Activated T-cell treated with anti-CD3 and anti-CD28 coated beads, Interleukin-2, amount 50 U/mL, for 4 hours (primary cell): Measurements from ENCODE around the gene RTTN. TPM values are rescaled to one million over a fixed set of nuclear protein-coding genes. Genes with fewer than 3 reads are reported as not detected.
"Not testable (repeated sequence)": the region's sequence is repeated elsewhere in the genome, so short reads cannot be mapped to it uniquely, and the experiment has no call there.

Experiments
- ATAC-seq, 2 donors: fragments of 200-7000 bp; cut with Tn5 transposase; one replicate each; pipeline ENCODE4 v1.10.0; 2021
- DNase-seq: peaks from one replicate; pipeline ENCODE4 v3.0.0-alpha.2; 2020
- H3K27me3 Mint-ChIP-seq: one replicate; pipeline ENCODE4 v1.8.0; 2021; ENCODE audit warnings: low read depth, mixed read lengths
- H3K36me3 Mint-ChIP-seq: one replicate; pipeline ENCODE4 v1.8.0; 2022; ENCODE audit warnings: mixed read lengths; ENCODE audit not compliant: insufficient read depth
- H3K4me1 Mint-ChIP-seq: one replicate; pipeline ENCODE4 v1.8.0; 2021; ENCODE audit warnings: low read depth, mixed read lengths
- H3K4me3 Mint-ChIP-seq: one replicate; pipeline ENCODE4 v1.8.0; 2021; ENCODE audit warnings: mild to moderate bottlenecking, moderate library complexity, mixed read lengths
- H3K9me3 Mint-ChIP-seq: one replicate; pipeline ENCODE4 v1.8.0; 2021; ENCODE audit warnings: mixed read lengths
- total RNA-seq, 3 donors: library from RNA; stranded (reverse); gene quantifications; one replicate each; pipeline ENCODE4 v1.2.1, GENCODE V29; 2021

The RTTN gene
- total RNA-seq, 3 donors from 2014 or later = 15.1 to 15.6 (median 15.2) TPM

DNA sequence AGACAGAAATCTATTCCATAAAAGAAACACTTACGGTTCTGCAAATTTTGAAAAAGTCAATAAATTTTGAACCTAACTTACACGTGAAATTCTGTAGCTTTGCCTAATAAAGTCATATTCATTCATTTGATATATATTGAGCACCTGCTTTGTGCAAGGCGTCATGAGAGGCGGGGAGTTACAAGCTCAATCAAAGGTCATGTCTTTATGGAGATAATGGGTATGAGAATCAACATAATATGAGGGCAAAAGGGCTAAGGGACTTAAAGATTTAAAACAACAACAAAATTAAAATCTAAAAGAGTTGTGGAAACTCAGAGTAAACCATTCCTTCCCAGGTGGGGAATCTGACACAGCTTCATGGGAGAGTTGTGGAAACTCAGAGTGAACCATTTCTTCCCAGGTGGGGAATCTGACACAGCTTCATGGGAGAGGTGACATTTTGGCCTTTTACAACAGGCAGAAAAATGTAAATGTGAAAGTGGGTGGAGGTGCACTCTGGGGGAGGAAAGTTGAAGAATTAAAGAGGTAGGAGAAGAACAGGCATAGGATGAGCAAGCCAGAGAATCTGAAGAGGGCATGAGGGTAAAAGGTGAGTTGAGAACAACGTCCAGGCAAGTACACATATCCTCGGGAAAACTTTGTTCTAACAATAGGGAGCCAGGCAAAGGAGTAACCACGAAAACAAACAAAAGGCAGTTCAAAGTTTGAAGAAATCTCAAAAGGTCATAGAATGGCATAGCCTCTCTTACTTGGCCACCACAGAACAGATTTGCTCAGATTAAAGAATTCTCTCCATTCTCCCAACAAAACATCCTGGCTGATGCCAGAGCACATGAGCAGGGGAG is 208.3 kb downstream of the RTTN start:
- Mint-ChIP-seq H3K4me1 (peaks cover 8% of the 10 kb centered on the region), H3K27me3 (no peaks in the 10 kb centered on the region), H3K9me3 (peaks cover 7% of the 10 kb centered on the region), H3K36me3 (peaks cover 36% of the 10 kb centered on the region), H3K4me3 (no peak overlapping the region)
- ATAC-seq (no peak), DNase-seq (no peak)

DNA sequence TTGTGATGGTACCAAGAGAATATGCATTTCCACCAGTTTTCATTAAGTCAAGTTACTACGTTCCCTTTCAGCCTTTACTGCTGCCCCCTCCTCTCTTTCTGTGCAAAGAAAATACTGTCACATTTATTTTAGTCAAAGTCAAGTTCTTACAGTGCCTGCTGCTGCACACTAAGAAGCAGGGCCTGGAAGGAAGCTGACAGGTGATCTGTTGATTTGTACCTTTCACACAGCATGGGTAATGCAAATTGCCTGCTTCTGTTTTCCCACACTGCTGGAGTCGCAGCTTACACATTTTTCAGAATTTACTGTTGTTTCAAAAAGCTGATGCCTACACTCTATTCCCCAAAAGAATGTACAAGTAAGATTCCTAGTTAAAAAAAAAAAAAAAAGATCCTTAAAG is 209.1 kb downstream of the RTTN start:
- Mint-ChIP-seq H3K9me3 (peaks cover 9% of the 10 kb centered on the region), H3K27me3 (no peaks in the 10 kb centered on the region), H3K36me3 (peaks cover 36% of the 10 kb centered on the region), H3K4me3 (no peak overlapping the region), H3K4me1 (peaks cover 8% of the 10 kb centered on the region)
- DNase-seq (no peak), ATAC-seq (no peak)

DNA sequence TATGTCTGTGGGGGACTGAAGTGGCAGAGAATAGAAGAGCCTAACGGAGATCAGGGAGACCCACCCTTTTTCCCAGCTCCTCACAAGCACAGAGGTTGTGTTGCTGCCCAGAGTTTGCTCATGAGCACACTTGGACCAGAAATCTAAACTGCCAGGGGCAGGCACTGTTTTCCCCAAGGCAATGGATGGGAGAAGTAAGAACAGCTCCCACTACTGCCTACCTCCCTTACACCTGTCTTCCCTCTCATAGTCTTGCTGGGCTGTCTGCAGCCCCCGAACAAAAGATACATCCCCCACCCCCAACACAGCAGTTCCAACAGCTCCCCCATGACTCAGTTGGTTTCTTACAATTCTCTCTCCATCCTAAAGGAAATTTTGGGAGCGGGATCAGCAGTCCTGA is 209.7 kb downstream of the RTTN start:
- DNase-seq (no peak), ATAC-seq (no peak)
- Mint-ChIP-seq H3K36me3 (peaks cover 36% of the 10 kb centered on the region), H3K4me3 (no peak overlapping the region), H3K27me3 (no peaks in the 10 kb centered on the region), H3K9me3 (peaks cover 13% of the 10 kb centered on the region), H3K4me1 (peaks cover 8% of the 10 kb centered on the region)

DNA sequence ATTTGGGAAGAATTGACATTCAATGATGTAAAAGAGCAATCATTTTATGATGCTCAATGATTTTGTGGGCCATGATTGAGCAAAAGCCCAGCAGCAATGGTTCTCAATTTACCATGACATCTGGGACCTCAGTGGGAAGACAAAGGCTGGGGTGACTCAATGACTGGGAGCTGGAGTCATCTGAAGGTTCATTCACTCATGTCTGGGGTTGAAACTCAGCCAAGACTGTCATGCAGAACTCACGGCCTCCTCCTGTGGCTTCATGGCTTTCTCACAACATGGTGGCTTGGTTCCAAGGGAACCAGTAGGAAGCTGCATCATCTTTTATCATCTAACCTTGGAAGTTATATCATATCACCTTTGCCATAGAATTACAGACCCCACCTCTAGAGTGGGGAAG is 212.7 kb downstream of the RTTN start:
- no peaks in the 10 kb centered on the region for H3K27me3 Mint-ChIP-seq
- H3K4me3 Mint-ChIP-seq = no peak overlapping the region
- peaks cover 6% of the 10 kb centered on the region for H3K4me1 Mint-ChIP-seq
- H3K36me3 Mint-ChIP-seq = peaks cover 53% of the 10 kb centered on the region
- ATAC-seq (no peak), DNase-seq (no peak)
- H3K9me3 Mint-ChIP-seq = peaks cover 35% of the 10 kb centered on the region

DNA sequence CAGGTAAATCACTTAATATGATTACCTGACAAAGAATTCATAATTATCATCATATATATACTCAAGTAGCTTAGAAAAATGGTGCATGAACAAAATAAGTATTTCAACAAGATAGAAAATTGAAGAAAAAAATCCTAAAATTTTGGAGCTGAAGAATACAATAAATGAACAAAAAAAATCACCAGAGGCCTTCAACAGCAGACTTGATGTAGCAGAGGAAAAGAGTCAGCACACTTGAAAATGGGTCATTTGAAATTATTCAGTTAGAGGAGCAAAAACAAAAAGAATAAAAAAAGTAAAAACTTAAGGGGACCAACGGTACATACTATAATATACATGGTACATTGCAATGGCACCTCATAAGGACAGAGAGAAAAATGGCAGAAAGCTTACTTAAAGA is 217.6 kb downstream of the RTTN start:
- no peaks in the 10 kb centered on the region for H3K4me1 Mint-ChIP-seq
- H3K36me3 Mint-ChIP-seq = peaks cover 48% of the 10 kb centered on the region
- ATAC-seq = no peak
- no peak overlapping the region for H3K4me3 Mint-ChIP-seq
- no peak for DNase-seq
- H3K9me3 Mint-ChIP-seq = peaks cover 44% of the 10 kb centered on the region
- no peaks in the 10 kb centered on the region for H3K27me3 Mint-ChIP-seq

DNA sequence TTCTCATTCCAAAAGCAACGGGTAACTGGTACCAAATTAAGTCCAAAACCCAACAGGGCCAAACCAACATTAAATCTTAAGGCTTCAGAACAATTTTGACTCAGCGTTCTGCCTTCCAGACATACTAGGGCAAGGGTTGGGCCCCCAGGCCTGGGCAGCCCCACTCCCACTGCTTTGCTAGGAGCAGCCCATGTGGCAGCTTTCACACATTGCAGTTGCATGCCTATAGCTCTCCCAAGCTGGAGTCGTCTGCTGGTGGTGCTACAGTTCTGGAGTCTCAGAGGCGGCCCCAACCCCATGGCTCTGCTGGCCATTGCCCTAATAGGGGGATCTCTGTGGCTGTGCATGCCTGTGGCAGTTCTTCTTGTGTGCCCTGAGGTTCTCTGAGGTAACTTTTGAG is 220.2 kb downstream of the RTTN start:
- no peak overlapping the region for H3K4me3 Mint-ChIP-seq
- peaks cover 21% of the 10 kb centered on the region for H3K4me1 Mint-ChIP-seq
- H3K36me3 Mint-ChIP-seq = peaks cover 40% of the 10 kb centered on the region
- ATAC-seq (no peak), DNase-seq (no peak)
- no peaks in the 10 kb centered on the region for H3K27me3 Mint-ChIP-seq
- peaks cover 31% of the 10 kb centered on the region for H3K9me3 Mint-ChIP-seq

DNA sequence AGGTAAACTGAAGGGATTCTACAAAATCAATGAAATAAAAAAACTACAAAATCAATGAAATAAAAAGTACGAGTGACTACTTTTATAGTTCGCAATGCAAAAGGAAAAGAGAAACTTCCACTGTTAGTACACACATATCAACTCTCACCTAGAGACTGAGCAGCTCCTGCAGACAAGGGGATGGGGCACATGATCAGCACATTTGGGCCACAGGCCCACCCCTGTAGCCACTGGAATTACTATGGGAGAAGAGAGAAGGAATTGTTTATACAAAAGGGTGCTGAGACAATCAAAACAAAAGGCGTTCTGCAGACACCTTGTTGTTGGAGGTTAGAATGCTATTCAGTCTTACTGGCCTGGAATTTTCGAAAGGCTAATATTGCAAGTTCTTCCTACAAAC is 223.1 kb downstream of the RTTN start:
- H3K4me1 Mint-ChIP-seq = peaks cover 37% of the 10 kb centered on the region
- H3K9me3 Mint-ChIP-seq = peaks cover 8% of the 10 kb centered on the region
- no peak for DNase-seq
- ATAC-seq = no peak
- H3K27me3 Mint-ChIP-seq = no peaks in the 10 kb centered on the region
- H3K36me3 Mint-ChIP-seq = peaks cover 30% of the 10 kb centered on the region
- H3K4me3 Mint-ChIP-seq = no peak overlapping the region

DNA sequence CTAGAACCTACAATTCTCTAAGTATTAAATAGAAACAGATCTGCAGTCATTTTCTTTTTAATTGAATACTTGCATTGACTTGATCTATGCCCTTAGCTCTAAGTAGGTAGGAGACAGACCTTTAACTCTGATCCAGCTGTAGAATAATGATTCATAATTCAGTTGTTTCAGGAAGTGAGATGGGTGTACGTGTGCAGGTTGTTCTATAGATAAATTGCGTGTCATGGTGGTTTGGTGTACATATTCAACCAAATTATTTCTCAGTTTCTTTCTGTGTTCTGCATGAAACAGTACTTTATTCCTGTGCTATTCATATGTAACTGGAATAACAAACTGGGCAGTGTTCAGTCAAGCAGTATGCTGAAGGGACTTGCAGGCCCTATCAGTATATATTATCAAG is 223.5 kb downstream of the RTTN start:
- peak; percentile 70 to 77 for ATAC-seq
- Mint-ChIP-seq H3K9me3 (peaks cover 4% of the 10 kb centered on the region), H3K4me3 (no peak overlapping the region), H3K36me3 (peaks cover 28% of the 10 kb centered on the region), H3K27me3 (no peaks in the 10 kb centered on the region), H3K4me1 (peaks cover 37% of the 10 kb centered on the region)
- no peak for DNase-seq

DNA sequence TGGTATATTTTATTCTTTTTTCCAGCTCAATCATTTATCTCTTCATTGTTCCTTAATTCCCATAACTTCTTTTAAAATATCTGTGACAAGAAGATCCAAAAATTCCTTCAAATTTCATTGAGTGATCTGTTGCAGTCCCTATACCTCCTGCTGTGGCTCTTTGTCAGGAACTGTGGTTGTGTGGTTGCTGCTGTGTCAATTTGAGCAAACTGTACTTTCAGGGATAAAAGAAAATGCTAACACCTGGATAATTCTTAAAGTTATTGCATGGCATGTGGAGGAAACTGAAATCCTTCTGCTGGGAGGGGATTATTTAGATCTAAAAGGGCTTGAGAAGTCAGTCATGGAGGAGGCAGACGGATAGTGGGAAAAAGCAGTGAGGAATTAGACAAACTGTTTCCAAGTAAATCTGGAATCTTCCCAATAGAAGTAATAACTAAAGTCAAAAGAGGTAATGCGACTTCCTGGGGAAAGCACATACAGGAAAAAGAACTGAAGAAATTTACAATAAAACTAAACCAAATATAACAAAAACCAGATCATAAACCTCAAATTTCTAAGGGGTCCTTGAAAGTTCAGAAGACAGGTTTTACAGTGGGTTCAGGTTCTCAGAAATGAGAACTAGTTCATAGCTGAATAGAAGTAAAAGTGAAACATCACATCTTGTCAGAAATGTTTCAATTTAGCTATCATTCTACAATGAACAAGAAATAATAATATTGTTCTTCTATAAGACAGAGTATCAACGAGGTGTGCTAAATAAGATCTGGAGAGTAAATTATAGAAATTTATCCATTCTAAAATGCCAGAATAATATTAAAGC is 224.3 kb downstream of the RTTN start:
- Mint-ChIP-seq H3K9me3 (peaks cover 8% of the 10 kb centered on the region), H3K4me1 (peaks cover 37% of the 10 kb centered on the region), H3K4me3 (no peak overlapping the region), H3K27me3 (no peaks in the 10 kb centered on the region), H3K36me3 (peaks cover 26% of the 10 kb centered on the region)
- peak; percentile 9 to 20 for ATAC-seq
- DNase-seq = no peak

DNA sequence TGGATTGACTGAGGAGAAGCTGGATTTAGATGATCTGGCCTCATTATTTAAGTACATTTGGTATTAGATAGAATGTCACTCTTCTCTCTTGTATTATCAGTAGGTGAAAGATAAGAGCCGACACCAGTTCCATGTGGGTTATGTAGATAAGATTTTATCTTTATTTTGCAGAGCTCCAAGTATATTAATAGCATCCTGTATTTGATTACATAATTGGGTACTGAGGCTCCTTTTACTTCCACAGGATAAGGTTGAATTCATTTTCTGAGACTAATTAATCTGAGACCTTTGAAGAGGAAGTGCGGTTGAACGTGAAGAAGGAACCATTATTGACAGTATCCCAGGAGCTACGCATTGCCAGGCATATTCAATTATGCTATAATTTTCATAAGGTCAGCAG is 225.0 kb downstream of the RTTN start:
- ATAC-seq = no peak
- no peak for DNase-seq
- Mint-ChIP-seq H3K9me3 (peaks cover 14% of the 10 kb centered on the region), H3K4me1 (peaks cover 37% of the 10 kb centered on the region), H3K36me3 (peaks cover 24% of the 10 kb centered on the region), H3K27me3 (no peaks in the 10 kb centered on the region), H3K4me3 (no peak overlapping the region)

DNA sequence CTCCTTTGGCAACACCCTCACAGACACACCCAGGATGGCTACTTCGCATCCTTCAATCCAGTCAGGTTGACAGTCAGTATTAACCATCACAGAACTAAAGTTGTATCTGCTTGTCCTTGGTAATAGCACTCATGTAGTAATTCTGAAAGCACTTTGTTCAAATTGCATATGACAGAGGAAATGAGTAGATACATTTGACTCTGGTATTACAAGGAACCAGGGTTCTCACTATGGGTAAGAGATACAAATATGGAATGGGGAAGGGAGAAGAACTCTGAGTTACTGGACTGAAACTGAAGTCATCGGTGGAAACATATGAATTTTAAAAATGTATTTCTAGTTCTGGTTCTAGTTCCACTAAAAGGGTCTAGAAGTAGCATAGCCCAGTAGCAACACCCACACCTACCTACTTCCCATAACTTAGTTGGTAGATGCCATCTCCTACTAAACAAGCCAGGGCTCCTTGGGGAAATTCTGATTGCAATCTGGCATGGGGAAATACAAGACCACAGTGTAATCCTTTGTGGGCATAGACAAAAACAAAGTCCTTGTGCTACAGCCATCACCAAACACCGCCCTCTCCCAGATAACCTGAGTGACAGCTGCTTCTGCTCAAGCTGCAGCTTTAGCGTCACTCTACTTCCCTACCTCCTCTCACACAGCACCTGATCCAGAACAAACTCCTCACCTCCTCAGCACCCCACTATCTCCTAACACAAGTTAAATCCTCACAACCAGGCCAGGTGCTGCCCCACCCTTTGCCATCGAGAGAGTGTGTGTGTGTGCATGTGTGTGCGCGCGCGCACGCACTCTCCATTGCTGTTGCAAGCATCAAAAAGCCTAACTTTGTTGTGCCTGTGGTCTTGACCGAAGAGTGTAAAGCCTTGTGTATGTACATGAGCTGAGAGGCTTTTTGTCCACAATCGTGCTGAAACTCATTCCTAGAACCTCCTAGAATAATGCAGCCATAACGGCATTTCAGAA is 226.5 kb downstream of the RTTN start:
- ATAC-seq = peak; percentile 67 to 75
- Mint-ChIP-seq H3K27me3 (no peaks in the 10 kb centered on the region), H3K4me1 (peaks cover 37% of the 10 kb centered on the region), H3K4me3 (no peak overlapping the region), H3K9me3 (peaks cover 16% of the 10 kb centered on the region), H3K36me3 (peaks cover 24% of the 10 kb centered on the region)
- DNase-seq = no peak

DNA sequence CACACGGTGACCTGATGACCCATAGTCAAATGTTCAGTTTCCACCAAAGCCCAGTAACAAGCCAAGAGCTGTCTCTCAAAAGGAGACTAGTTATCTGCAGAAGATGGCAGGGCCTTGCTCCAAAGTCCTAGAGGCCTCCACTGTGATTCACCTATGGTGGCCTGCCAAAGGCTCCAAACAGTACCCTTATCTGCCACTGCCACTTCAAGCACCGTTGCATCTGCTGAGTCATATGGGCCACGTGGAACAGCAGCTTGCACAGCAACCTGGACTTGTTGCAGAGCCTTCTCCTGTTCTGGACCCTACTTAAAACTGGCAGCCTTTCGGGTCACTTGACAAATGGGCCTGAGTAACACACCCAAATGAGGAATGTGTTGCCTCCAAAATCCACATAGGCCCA is 230.2 kb downstream of the RTTN start:
- not testable (repeated sequence) for H3K27me3 Mint-ChIP-seq, ATAC-seq, DNase-seq, H3K4me3 Mint-ChIP-seq
- Mint-ChIP-seq H3K9me3 (peaks cover 25% of the 10 kb centered on the region), H3K4me1 (peaks cover 16% of the 10 kb centered on the region), H3K36me3 (peaks cover 20% of the 10 kb centered on the region)

DNA sequence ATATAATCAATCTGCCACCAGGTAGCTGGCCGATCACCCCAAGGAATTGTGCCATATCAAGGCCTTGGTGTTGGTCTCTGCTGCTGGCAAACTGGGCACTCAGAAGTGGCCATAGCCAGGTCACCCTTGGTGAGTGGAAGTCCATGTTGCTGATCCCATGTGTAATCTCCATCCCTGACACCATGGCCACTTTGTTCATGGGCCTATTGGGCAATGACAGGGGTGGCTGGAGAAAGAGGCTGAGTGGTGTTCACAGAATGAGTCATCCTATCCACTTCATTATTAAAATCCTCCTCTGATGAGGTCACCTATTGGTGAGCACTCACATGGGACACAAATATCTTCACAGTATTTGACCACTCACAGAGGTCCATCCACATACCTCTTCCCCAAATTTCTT is 231.1 kb downstream of the RTTN start:
- H3K36me3 Mint-ChIP-seq = peaks cover 15% of the 10 kb centered on the region
- no peak for DNase-seq
- no peak overlapping the region for H3K4me3 Mint-ChIP-seq
- ATAC-seq = no peak
- H3K9me3 Mint-ChIP-seq = peaks cover 25% of the 10 kb centered on the region
- H3K27me3 Mint-ChIP-seq = no peaks in the 10 kb centered on the region
- peaks cover 8% of the 10 kb centered on the region for H3K4me1 Mint-ChIP-seq

DNA sequence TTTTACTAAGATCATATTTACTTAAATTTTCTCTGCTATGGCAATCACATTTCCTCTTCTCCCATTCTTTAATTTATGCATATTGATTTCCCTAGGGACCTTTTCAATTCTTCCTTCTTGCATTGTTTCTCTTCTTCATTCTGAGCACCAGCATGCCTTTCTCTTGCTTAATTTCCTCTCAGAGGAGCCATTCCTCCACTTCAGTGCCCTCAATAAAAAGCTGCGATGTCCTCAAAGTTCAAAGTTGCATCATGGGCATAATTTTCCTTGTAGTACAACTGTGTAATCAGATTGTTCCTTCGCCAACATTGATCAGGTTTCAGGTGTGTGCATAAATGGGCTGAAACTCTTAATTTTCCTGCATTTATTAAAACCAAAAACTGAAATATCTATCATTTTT is 236.0 kb downstream of the RTTN start:
- DNase-seq (no peak), ATAC-seq (no peak)
- H3K4me3 Mint-ChIP-seq = no peak overlapping the region
- no peaks in the 10 kb centered on the region for H3K36me3 Mint-ChIP-seq
- H3K9me3 Mint-ChIP-seq = peaks cover 9% of the 10 kb centered on the region
- no peaks in the 10 kb centered on the region for H3K27me3 Mint-ChIP-seq
- H3K4me1 Mint-ChIP-seq = peaks cover 19% of the 10 kb centered on the region
